Breast epithelium (tissue), 4 donors: ENCODE results near the gene IL10. TPM values are rescaled to one million over a fixed set of nuclear protein-coding genes. Genes with fewer than 3 reads are reported as not detected.

ENCODE experiments used
- DNase-seq, 2 donors: peaks; one replicate each; pipeline ENCODE4 v3.0.0-alpha.2; 2019; ENCODE audit warnings: low spot score in 2 of 2
- H3K27ac ChIP-seq, 2 donors: fragments of 200-600 bp; sonication (generic) in 1 of 2; one replicate each; pipeline ENCODE4 v1.5.1; 2016 to 2019; ENCODE audit warnings: mild to moderate bottlenecking in 1 of 2
- H3K27me3 ChIP-seq, 2 donors: fragments of 200-600 bp; sonication (generic) in 1 of 2; one replicate each; pipeline versions ENCODE4 v1.5.1 to v1.6.0; 2017 to 2019; ENCODE audit warnings: control low read depth in 1 of 2, mild to moderate bottlenecking in 1 of 2
- H3K36me3 ChIP-seq: fragments of 200-600 bp; one replicate; pipeline ENCODE4 v1.5.1; 2019
- H3K4me1 ChIP-seq, 2 donors: fragments of 200-600 bp; sonication (generic); one replicate each; pipeline ENCODE4 v1.5.1; 2016 to 2019; ENCODE audit warnings: control low read depth in 1 of 2
- H3K4me3 ChIP-seq, 3 donors: fragments of 200-600 bp; sonication (generic); 1 replicate in 2 of 3; 2 replicates in 1 of 3; pipeline ENCODE4 v1.5.1; 2016 to 2019; ENCODE audit warnings: mild to moderate bottlenecking in 3 of 3, moderate library complexity in 2 of 3
- H3K9me3 ChIP-seq, 2 donors: fragments of 200-600 bp; sonication (generic) in 1 of 2; one replicate each; pipeline ENCODE4 v1.5.1; 2016 to 2019; ENCODE audit warnings: control low read depth in 1 of 2
- CTCF ChIP-seq, 3 donors: fragments of 450-650 bp; IDR thresholded peaks; one replicate each; pipeline ENCODE4 v1.5.1; 2016 to 2017; ENCODE audit warnings: antibody characterized with exemption in 3 of 3, mild to moderate bottlenecking in 3 of 3, moderate library complexity in 3 of 3
- POLR2A ChIP-seq: fragments of 450-650 bp; IDR thresholded peaks from one replicate; pipeline ENCODE4 v1.6.1; 2016; ENCODE audit warnings: antibody characterized with exemption, mild to moderate bottlenecking, moderate library complexity
- POLR2AphosphoS5 ChIP-seq, 3 donors: sonication (generic); formaldehyde crosslinking; IDR thresholded peaks; one replicate each; pipeline ENCODE4 v1.6.1; 2017; ENCODE audit warnings: antibody characterized with exemption in 3 of 3
- intact Hi-C: fragments of 100-400 bp; cut with DNase I; formaldehyde crosslinking; loops from one replicate; pipeline ENCODE4 v1.15.1; 2023; ENCODE audit warnings: low total_unique reads
- total RNA-seq, 3 donors: library from RNA; depleted of rRNA; stranded (reverse); fragments of >200 nt; gene quantifications; one replicate each; pipeline ENCODE4 v1.1.0, GENCODE V29; 2016

The IL10 gene
- total RNA-seq, 3 donors from 2014 or later, result 0.98 to 5.3 (median 4.3) TPM

- no peak overlapping the region for H3K4me3 ChIP-seq
- H3K36me3 ChIP-seq, result no peaks in the 10 kb centered on the region
- no peaks in the 10 kb centered on the region for H3K9me3 ChIP-seq
- peak overlapping the region; percentile 73 to 81 for H3K27ac ChIP-seq
- peak in 2 of 3 donors; percentile 57 to 88 for TF ChIP-seq POLR2AphosphoS5 (IDR thresholded peaks at IDR 0.05)
- TF ChIP-seq POLR2A, result no peak
- TF ChIP-seq CTCF (IDR thresholded peaks at IDR 0.05), result peak in 2 of 3 donors; percentile 14 to 20
- H3K27me3 ChIP-seq, result no peaks in the 10 kb centered on the region
- intact Hi-C loops, result no loop called here
- peak in 1 of 2 donors; percentile 51 for DNase-seq
- H3K4me1 ChIP-seq, result peaks cover 0 to 27% of the 10 kb centered on the region in 2 donors
Measured at GRCh38 chr1:206723805-206724472, 48.4 kb downstream of the IL10 start.

- intact Hi-C loops, result no loop called here
- no peaks in the 10 kb centered on the region for H3K27me3 ChIP-seq
- H3K36me3 ChIP-seq, result no peaks in the 10 kb centered on the region
- H3K9me3 ChIP-seq, result no peaks in the 10 kb centered on the region
- H3K4me1 ChIP-seq, result peaks cover 0 to 27% of the 10 kb centered on the region in 2 donors
- H3K27ac ChIP-seq, result peak overlapping the region; percentile 73 to 81
- TF ChIP-seq POLR2A (no peak), POLR2AphosphoS5 (IDR thresholded peaks at IDR 0.05) (no peak), CTCF (IDR thresholded peaks at IDR 0.05) (no peak)
- DNase-seq, result no peak
- no peak overlapping the region for H3K4me3 ChIP-seq
Measured at GRCh38 chr1:206723462-206723804, 48.9 kb downstream of the IL10 start.

- H3K27ac ChIP-seq, result peak overlapping the region; percentile 73 to 81
- TF ChIP-seq CTCF (IDR thresholded peaks at IDR 0.05) (no peak), POLR2A (no peak), POLR2AphosphoS5 (IDR thresholded peaks at IDR 0.05) (no peak)
- H3K36me3 ChIP-seq, result no peaks in the 10 kb centered on the region
- intact Hi-C loops, result no loop called here
- peaks cover 0 to 27% of the 10 kb centered on the region in 2 donors for H3K4me1 ChIP-seq
- H3K27me3 ChIP-seq, result no peaks in the 10 kb centered on the region
- DNase-seq, result no peak
- H3K4me3 ChIP-seq, result no peak overlapping the region
- no peaks in the 10 kb centered on the region for H3K9me3 ChIP-seq
Measured at GRCh38 chr1:206722751-206723461, 49.4 kb downstream of the IL10 start.

GRCh38 chr1:206721454-206721853 is 50.8 kb downstream of the IL10 start:
- peaks cover 0 to 27% of the 10 kb centered on the region in 2 donors for H3K4me1 ChIP-seq
- H3K4me3 ChIP-seq, result no peak overlapping the region
- H3K36me3 ChIP-seq, result no peaks in the 10 kb centered on the region
- no peak overlapping the region for H3K27ac ChIP-seq
- H3K9me3 ChIP-seq, result no peaks in the 10 kb centered on the region
- no peak for DNase-seq
- intact Hi-C loops, result no loop called here
- H3K27me3 ChIP-seq, result no peaks in the 10 kb centered on the region
- TF ChIP-seq POLR2A, result no peak
- no peak for TF ChIP-seq CTCF (IDR thresholded peaks at IDR 0.05)
- no peak for TF ChIP-seq POLR2AphosphoS5 (IDR thresholded peaks at IDR 0.05)

- H3K9me3 ChIP-seq, result no peaks in the 10 kb centered on the region
- intact Hi-C loops, result no loop called here
Measured at GRCh38 chr1:206719169-206719839, 53.0 kb downstream of the IL10 start.

More at GRCh38 chr1:206719169-206719839, 53.0 kb downstream of the IL10 start:
- TF ChIP-seq POLR2A, result no peak
- TF ChIP-seq CTCF (IDR thresholded peaks at IDR 0.05), result no peak
- no peak for TF ChIP-seq POLR2AphosphoS5 (IDR thresholded peaks at IDR 0.05)
- H3K4me3 ChIP-seq, result no peak overlapping the region
- H3K27me3 ChIP-seq, result no peaks in the 10 kb centered on the region
- H3K36me3 ChIP-seq, result no peaks in the 10 kb centered on the region
- peaks cover under 1 to 19% of the 10 kb centered on the region in 2 donors for H3K4me1 ChIP-seq
- no peak overlapping the region for H3K27ac ChIP-seq
- DNase-seq, result no peak
